ENCODE data around the gene IFT20.

DNA sequence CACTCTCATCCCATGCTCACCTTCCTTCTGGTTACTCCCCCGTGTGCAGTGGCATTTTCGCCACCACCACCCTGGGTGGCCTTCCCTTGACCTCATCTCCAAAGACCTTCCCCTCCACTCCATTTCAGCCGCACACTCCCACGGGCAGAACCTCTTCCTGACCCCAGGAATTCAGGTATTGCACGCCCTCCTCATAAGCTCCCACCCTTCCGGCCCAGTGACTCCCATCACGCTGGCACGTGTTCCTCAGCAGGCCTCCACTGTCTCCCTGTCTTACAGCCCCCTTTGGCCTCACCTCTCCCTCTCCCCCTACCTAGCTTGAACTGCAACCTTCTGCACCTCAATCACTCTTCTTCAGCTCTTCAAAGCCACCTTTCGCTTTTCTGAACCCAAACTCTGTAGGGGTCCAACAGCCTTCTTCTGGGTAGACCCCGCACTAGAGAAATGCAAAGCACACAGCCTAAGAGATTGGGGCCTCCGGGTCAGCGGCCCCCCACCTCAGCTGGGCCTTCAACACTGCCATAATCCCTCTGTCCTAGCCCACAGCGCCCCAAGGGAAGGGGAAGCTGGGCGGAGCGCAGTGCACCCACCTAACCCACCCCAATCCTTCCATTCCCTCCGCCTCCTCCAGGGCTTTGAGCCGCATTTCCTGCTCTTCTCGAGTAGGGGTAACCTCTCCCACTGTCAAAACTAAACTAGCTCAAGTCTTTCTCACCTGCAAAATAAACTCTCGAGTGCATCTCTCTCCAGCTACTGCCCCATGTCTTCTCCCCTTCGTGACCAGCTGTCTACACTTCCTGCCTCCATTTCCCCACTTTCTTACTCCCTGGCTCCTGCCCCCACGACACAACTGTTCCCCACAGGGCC, 17.9 kb downstream of the IFT20 start:
- TF ChIP-seq, protein P1, sequence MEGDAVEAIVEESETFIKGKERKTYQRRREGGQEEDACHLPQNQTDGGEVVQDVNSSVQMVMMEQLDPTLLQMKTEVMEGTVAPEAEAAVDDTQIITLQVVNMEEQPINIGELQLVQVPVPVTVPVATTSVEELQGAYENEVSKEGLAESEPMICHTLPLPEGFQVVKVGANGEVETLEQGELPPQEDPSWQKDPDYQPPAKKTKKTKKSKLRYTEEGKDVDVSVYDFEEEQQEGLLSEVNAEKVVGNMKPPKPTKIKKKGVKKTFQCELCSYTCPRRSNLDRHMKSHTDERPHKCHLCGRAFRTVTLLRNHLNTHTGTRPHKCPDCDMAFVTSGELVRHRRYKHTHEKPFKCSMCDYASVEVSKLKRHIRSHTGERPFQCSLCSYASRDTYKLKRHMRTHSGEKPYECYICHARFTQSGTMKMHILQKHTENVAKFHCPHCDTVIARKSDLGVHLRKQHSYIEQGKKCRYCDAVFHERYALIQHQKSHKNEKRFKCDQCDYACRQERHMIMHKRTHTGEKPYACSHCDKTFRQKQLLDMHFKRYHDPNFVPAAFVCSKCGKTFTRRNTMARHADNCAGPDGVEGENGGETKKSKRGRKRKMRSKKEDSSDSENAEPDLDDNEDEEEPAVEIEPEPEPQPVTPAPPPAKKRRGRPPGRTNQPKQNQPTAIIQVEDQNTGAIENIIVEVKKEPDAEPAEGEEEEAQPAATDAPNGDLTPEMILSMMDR (IDR thresholded peaks at IDR 0.05 in 4 of 5, conservative IDR thresholded peaks at IDR 0.05 in 1 of 5) = no peak
- no peak for TF ChIP-seq POLR2A (IDR thresholded peaks at IDR 0.05)

All from gastrocnemius medialis (tissue), 4 donors.